Smooth muscle cell (in vitro differentiated cells): ENCODE results near the gene AKT2. TPM values are rescaled to one million over a fixed set of nuclear protein-coding genes. Genes with fewer than 3 reads are reported as not detected.

Experiments
- DNase-seq: peaks from one replicate; lab custom pipeline; 2025; ENCODE audit not compliant: unreplicated experiment; lab: John Stamatoyannopoulos, UW
- H2AFZ ChIP-seq: fragments of 200-600 bp; sonication (generic); 2 replicates; pipeline ENCODE4 v1.6.0; 2016; ENCODE audit warnings: antibody characterized with exemption, low read depth, mild to moderate bottlenecking
- H3F3A ChIP-seq: fragments of 200-600 bp; sonication (generic); 2 replicates; pipeline ENCODE4 v1.6.0; 2017; ENCODE audit warnings: antibody characterized with exemption, low read depth
- H3K27ac ChIP-seq: fragments of 200-600 bp; sonication (generic); 2 replicates; pipeline ENCODE4 v1.5.1; 2016; ENCODE audit warnings: low read depth, mild to moderate bottlenecking
- H3K27me3 ChIP-seq: fragments of 200-600 bp; sonication (generic); 2 replicates; pipeline ENCODE4 v1.6.1; 2016; ENCODE audit warnings: low read depth, mild to moderate bottlenecking
- H3K36me3 ChIP-seq: fragments of 200-600 bp; sonication (generic); 2 replicates; pipeline ENCODE4 v1.5.1; 2016; ENCODE audit warnings: low read depth
- H3K4me1 ChIP-seq: fragments of 200-600 bp; sonication (generic); 2 replicates; pipeline ENCODE4 v1.5.1; 2016; ENCODE audit warnings: low read depth
- H3K4me2 ChIP-seq: fragments of 200-600 bp; sonication (generic); 2 replicates; pipeline ENCODE4 v1.6.0; 2016; ENCODE audit warnings: mild to moderate bottlenecking
- H3K4me3 ChIP-seq: fragments of 200-600 bp; sonication (generic); 2 replicates; pipeline ENCODE4 v1.5.1; 2016; ENCODE audit warnings: mild to moderate bottlenecking
- H3K79me2 ChIP-seq: fragments of 200-600 bp; sonication (generic); 2 replicates; pipeline ENCODE4 v1.6.0; 2016; ENCODE audit warnings: low read depth, mild to moderate bottlenecking
- H3K9ac ChIP-seq: fragments of 200-600 bp; sonication (generic); 2 replicates; pipeline ENCODE4 v1.6.0; 2016; ENCODE audit warnings: low read depth
- H3K9me3 ChIP-seq: fragments of 200-600 bp; sonication (generic); replicated peaks from 2 replicates; pipeline ENCODE4 v1.5.1; 2016; ENCODE audit warnings: low read depth
- H4K20me1 ChIP-seq: fragments of 200-600 bp; sonication (generic); 2 replicates; pipeline ENCODE4 v1.6.0; 2016; ENCODE audit warnings: low read depth
- CTCF ChIP-seq: fragments of 200-600 bp; sonication (generic); IDR thresholded peaks from 2 replicates; pipeline ENCODE4 v1.5.1; 2017; ENCODE audit warnings: borderline replicate concordance, mild to moderate bottlenecking, antibody characterized with exemption; ENCODE audit not compliant: insufficient read depth, poor library complexity, severe bottlenecking
- WGBS: methylation state at CpG from one replicate; pipeline ENCODE4 v1.1.7; 2016; ENCODE audit warnings: low lambda C conversion rate; 5-methylcytosine and 5-hydroxymethylcytosine counted together
- polyA plus RNA-seq: library from polyadenylated mRNA; unstranded; fragments of >200 nt; fragmentation: Nextera tagmentation; extraction: Ambion mirVana; gene quantifications from 2 replicates; pipeline ENCODE4 v1.2.1, GENCODE V29; 2016
- total RNA-seq: library from RNA; depleted of rRNA; stranded (reverse); fragments of >200 nt; gene quantifications from 2 replicates; pipeline ENCODE4 v1.2.3, GENCODE V29; 2014

AKT2 gene
- total and polyA plus RNA-seq, 2 experiments from 2014 or later = 26.6 to 62.6 TPM

GRCh38 chr19:40265055-40265762 lies 19.9 kb downstream of the AKT2 start:
- no peaks in the 10 kb centered on the region for H3K27me3 ChIP-seq
- WGBS = 97% methylated on average over 22 of the region's 22 CpGs

GRCh38 chr19:40264314-40265054 lies 20.7 kb downstream of the AKT2 start:
- TF ChIP-seq CTCF = no peak
- no peak for DNase-seq
- H3K27me3 ChIP-seq = no peaks in the 10 kb centered on the region
- H3F3A ChIP-seq = peaks cover 6% of the 10 kb centered on the region
- no peaks in the 10 kb centered on the region for H3K4me1 ChIP-seq
- no peak overlapping the region for H2AFZ ChIP-seq
- no peak overlapping the region for H3K27ac ChIP-seq
- H3K36me3 ChIP-seq = no peaks in the 10 kb centered on the region
- peaks cover 46% of the 10 kb centered on the region for H3K79me2 ChIP-seq
- H3K4me2 ChIP-seq = no peak overlapping the region
- no peak overlapping the region for H3K4me3 ChIP-seq
- H3K9me3 ChIP-seq = no peaks in the 10 kb centered on the region
- peaks cover 92% of the 10 kb centered on the region for H4K20me1 ChIP-seq
- no peak overlapping the region for H3K9ac ChIP-seq
- WGBS = 96% methylated on average over 19 of the region's 19 CpGs

More at GRCh38 chr19:40265055-40265762, 19.9 kb downstream of the AKT2 start:
- Histone ChIP-seq H3F3A (peaks cover 14% of the 10 kb centered on the region), H3K79me2 (peaks cover 48% of the 10 kb centered on the region), H3K4me2 (no peak overlapping the region), H3K9me3 (no peaks in the 10 kb centered on the region), H3K9ac (no peak overlapping the region), H2AFZ (no peak overlapping the region), H4K20me1 (peaks cover 92% of the 10 kb centered on the region), H3K4me1 (no peaks in the 10 kb centered on the region), H3K4me3 (no peak overlapping the region), H3K36me3 (no peaks in the 10 kb centered on the region), H3K27ac (no peak overlapping the region)
- DNase-seq = no peak
- TF ChIP-seq CTCF = no peak

GRCh38 chr19:40263440-40264313 lies 21.5 kb downstream of the AKT2 start:
- Histone ChIP-seq H3K9ac (no peak overlapping the region), H3K4me3 (no peak overlapping the region), H3K27ac (no peak overlapping the region), H3K79me2 (peaks cover 50% of the 10 kb centered on the region), H3K4me1 (no peaks in the 10 kb centered on the region), H3K27me3 (no peaks in the 10 kb centered on the region), H3K4me2 (no peak overlapping the region), H4K20me1 (peaks cover 93% of the 10 kb centered on the region), H3K36me3 (no peaks in the 10 kb centered on the region), H3K9me3 (no peaks in the 10 kb centered on the region), H2AFZ (no peak overlapping the region), H3F3A (no peaks in the 10 kb centered on the region)
- no peak for TF ChIP-seq CTCF
- DNase-seq = no peak
- 95% methylated on average over 24 of the region's 24 CpGs for WGBS
